UCSD-AML1 (cell line): ENCODE results near the gene IRX4.

Experiments
- DNase-seq: peaks from one replicate; lab custom pipeline; 2025; ENCODE audit not compliant: unreplicated experiment; lab: John Stamatoyannopoulos, UW

The IRX4 gene

GRCh38 chr5:1914471-1914870 lies 31.7 kb upstream of the IRX4 start:
- no peak for DNase-seq

- DNase-seq = no peak
Measured at GRCh38 chr5:1913578-1913977, 30.9 kb upstream of the IRX4 start.

- no peak for DNase-seq
Measured at GRCh38 chr5:1912951-1913565, 30.3 kb upstream of the IRX4 start.

- DNase-seq = no peak
Measured at GRCh38 chr5:1911773-1912235, 29.1 kb upstream of the IRX4 start.

- DNase-seq = no peak
Measured at GRCh38 chr5:1910861-1911772, 28.4 kb upstream of the IRX4 start.

GRCh38 chr5:1910081-1910760 lies 27.5 kb upstream of the IRX4 start:
- no peak for DNase-seq

GRCh38 chr5:1909346-1909985 lies 26.7 kb upstream of the IRX4 start:
- DNase-seq = no peak

GRCh38 chr5:1908931-1909330 lies 26.2 kb upstream of the IRX4 start:
- no peak for DNase-seq

GRCh38 chr5:1907616-1908015 lies 24.9 kb upstream of the IRX4 start:
- no peak for DNase-seq

GRCh38 chr5:1905108-1905507 lies 22.4 kb upstream of the IRX4 start:
- no peak for DNase-seq

GRCh38 chr5:1901983-1902382 lies 19.3 kb upstream of the IRX4 start:
- DNase-seq = no peak

GRCh38 chr5:1901061-1901460 lies 18.3 kb upstream of the IRX4 start:
- DNase-seq = no peak

- no peak for DNase-seq
Measured at GRCh38 chr5:1899201-1899600, 16.5 kb upstream of the IRX4 start.

- DNase-seq = no peak
Measured at GRCh38 chr5:1897816-1898450, 15.2 kb upstream of the IRX4 start.

- no peak for DNase-seq
Measured at GRCh38 chr5:1897386-1897785, 14.7 kb upstream of the IRX4 start.

- DNase-seq = no peak
Measured at GRCh38 chr5:1896602-1897376, 14.1 kb upstream of the IRX4 start.

- no peak for DNase-seq
Measured at GRCh38 chr5:1895739-1896420, 13.2 kb upstream of the IRX4 start.

- no peak for DNase-seq
Measured at GRCh38 chr5:1894243-1894642, 11.5 kb upstream of the IRX4 start.

- no peak for DNase-seq
Measured at GRCh38 chr5:1893754-1894153, 11.0 kb upstream of the IRX4 start.
